Measurements from ENCODE around the gene ZBTB24.

ZBTB24 gene

GRCh38 chr6:109453594-109454495 lies 29.2 kb downstream of the ZBTB24 start:
- peak overlapping the region; percentile 89 for H3K4me3 ChIP-seq (ENCODE audit: low read depth, low read length)

DNA sequence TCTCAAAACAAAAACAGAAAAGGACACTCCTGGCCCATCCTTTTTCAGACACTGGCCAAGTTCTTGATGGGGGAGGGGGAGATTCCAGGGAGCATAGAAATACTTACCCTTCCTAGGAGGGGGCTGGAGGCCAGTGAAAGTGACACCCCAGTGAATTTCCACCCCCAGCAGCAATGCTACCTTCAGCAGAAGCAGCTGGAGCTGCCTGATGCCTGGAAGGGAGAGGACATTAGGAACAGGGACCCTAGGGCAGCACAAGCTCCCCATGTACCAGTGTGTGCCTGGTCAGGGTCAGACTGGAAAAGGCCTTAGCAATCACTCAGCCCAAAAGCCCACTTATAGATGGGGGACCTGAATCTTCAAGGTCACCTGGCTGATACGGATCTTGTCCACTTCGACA lies 29.9 kb downstream of the ZBTB24 start:
- in situ Hi-C loops (cut with HindIII; ENCODE audit: low sequenced_read_pairs) = no loop called here
- TF ChIP-seq CTCF (IDR thresholded peaks at IDR 0.05; ENCODE audit: low read depth, low read length) = no peak
- H3K4me3 ChIP-seq (ENCODE audit: low read depth, low read length) = no peak overlapping the region
- no peak for DNase-seq (ENCODE audit: low read depth, low spot score)

More at GRCh38 chr6:109453594-109454495, 29.2 kb downstream of the ZBTB24 start:
- no peak for TF ChIP-seq CTCF (IDR thresholded peaks at IDR 0.05; ENCODE audit: low read depth, low read length)
- DNase-seq (ENCODE audit: low read depth, low spot score) = no peak
- in situ Hi-C loops (cut with HindIII; ENCODE audit: low sequenced_read_pairs) = no loop called here

DNA sequence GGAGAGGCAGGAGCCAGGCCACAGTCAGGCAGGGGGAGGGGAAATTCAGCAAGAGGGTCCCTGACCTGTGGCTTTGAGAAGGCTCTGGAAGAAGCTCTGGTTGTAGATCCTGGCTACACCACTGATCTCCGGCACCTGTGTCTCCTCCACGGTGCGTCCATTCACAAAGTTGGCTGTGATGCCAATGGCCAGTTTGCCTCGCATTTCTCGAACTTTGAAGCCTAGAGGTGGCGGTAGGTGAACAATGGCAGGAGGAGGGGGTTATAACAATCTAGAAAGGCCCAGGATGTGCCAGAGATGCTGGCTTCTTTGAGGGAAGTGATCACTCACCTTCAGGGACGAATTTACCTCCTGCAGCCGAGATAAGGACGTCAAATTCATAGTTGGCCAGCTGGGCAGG lies 30.8 kb downstream of the ZBTB24 start:
- in situ Hi-C loops (cut with HindIII; ENCODE audit: low sequenced_read_pairs) = no loop called here
- no peak for TF ChIP-seq CTCF (IDR thresholded peaks at IDR 0.05; ENCODE audit: low read depth, low read length)
- no peak for DNase-seq (ENCODE audit: low read depth, low spot score)
- H3K4me3 ChIP-seq (ENCODE audit: low read depth, low read length) = no peak overlapping the region

- H3K4me3 ChIP-seq (ENCODE audit: low read depth, low read length) = no peak overlapping the region
- DNase-seq (ENCODE audit: low read depth, low spot score) = no peak
These were observed 31.6 kb downstream of the ZBTB24 start for GRCh38 chr6:109451376-109451775.

GRCh38 chr6:109450801-109451200 lies 32.2 kb downstream of the ZBTB24 start:
- DNase-seq (ENCODE audit: low read depth, low spot score) = no peak
- in situ Hi-C loops (cut with HindIII; ENCODE audit: low sequenced_read_pairs) = no loop called here
- TF ChIP-seq CTCF (IDR thresholded peaks at IDR 0.05; ENCODE audit: low read depth, low read length) = no peak
- H3K4me3 ChIP-seq (ENCODE audit: low read depth, low read length) = no peak overlapping the region

More at GRCh38 chr6:109451376-109451775, 31.6 kb downstream of the ZBTB24 start:
- no peak for TF ChIP-seq CTCF (IDR thresholded peaks at IDR 0.05; ENCODE audit: low read depth, low read length)
- in situ Hi-C loops (cut with HindIII; ENCODE audit: low sequenced_read_pairs) = no loop called here

DNA sequence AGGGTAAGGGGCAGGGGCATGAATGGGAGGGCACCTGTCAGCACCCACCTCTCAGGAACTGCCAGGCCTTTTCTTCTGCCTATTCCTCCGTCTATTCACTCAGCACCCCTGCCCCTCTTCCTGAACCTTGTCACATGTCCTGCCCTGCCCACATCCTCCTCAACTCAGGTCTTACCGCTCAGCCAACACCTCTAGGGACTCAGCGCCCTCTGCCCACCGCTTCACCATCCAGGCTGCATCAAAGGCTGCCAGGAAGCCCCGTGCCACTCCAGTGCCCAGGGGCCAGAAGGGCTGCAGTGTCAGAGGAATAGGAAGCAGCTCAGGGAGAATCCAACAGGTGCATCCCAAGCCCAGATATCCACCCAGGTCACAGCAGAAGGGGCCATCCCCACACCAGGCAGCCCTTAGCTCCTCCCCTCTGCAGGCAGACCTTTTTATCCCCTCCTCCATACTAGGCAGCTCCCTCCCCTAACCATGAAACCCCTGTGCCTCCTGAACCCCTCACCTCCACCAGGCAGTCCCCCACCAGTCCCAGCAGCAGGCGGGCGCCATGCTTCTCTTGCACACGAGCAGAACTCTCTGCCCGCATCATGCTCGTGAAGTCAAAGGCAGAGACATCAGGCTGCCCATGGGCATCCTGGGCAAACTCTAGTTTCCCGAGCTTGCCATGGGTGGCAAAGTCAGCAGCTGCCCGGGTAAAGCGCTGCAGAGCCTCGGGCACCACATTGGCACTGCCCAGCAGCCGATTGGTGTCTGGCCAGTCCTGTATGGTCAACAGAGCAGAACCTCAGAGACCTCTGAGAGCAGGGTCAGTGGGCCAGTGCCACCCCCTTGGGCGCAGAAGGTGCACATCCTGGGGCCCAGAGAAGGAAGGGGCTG lies 33.0 kb downstream of the ZBTB24 start:
- in situ Hi-C loops (cut with HindIII; ENCODE audit: low sequenced_read_pairs) = no loop called here
- no peak for DNase-seq (ENCODE audit: low read depth, low spot score)
- no peak overlapping the region for H3K4me3 ChIP-seq (ENCODE audit: low read depth, low read length)
- no peak for TF ChIP-seq CTCF (IDR thresholded peaks at IDR 0.05; ENCODE audit: low read depth, low read length)
